Retinal pigment epithelial cell (primary cell): ENCODE measurements around the gene KRT3.

ENCODE experiments used
- DNase-seq: peaks from one replicate; pipeline ENCODE4 v3.0.0-alpha.2; 2010; ENCODE audit warnings: low read depth
- H3K4me3 ChIP-seq: 2 replicates; pipeline ENCODE4 v1.5.1; 2011; ENCODE audit warnings: mild to moderate bottlenecking, low read length, control low read depth, moderate library complexity
- TF ChIP-seq, protein P1 (sequence below): conservative IDR thresholded peaks from 2 replicates; pipeline ENCODE4 v1.5.1; 2011; ENCODE audit warnings: low read depth, low read length, control low read depth, inconsistent platforms

The KRT3 gene

DNA sequence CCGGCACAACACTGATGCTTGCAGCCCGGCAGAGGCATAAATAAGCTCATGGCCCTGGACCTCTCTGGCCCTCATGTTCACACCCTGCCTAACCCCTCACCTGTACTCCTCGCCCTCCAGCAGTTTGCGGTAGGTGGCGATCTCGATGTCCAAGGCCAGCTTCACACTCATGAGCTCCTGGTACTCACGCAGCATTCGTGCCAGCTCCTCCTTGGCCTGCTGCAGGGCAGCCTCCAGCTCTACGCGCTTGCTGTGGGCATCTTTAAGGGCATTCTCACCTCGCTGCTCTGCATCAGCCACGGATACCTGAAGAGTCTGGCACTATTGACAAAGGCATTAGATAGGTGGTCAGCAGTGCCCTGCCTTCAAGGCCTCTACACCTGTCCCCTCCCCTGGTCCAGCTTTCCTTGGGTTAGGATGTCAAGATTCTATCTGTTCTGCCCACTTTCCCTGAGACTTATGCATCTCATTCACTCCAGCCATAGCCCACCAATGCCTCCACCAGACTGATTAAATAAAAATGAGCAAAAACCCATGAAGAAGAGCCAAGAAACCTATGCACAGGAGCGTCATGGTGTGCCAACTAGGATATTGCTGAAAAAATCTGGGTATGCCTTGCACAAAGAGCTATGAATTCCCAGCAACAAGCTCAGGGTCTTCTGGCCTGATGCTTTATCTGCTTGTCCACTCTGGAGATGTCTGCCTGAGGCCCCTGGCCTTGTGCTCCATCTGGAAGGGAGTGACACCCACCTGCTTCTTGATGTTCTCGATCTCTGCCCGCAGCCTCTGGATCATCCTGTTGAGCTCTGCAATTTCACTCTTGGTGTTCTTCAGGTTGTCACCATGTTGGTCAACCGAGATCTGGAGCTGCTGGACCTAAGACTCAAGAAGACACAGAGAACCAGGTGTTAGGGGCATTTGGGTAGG is 11.9 kb upstream of the KRT3 start:
- DNase-seq, result no peak
- TF ChIP-seq, protein P1, sequence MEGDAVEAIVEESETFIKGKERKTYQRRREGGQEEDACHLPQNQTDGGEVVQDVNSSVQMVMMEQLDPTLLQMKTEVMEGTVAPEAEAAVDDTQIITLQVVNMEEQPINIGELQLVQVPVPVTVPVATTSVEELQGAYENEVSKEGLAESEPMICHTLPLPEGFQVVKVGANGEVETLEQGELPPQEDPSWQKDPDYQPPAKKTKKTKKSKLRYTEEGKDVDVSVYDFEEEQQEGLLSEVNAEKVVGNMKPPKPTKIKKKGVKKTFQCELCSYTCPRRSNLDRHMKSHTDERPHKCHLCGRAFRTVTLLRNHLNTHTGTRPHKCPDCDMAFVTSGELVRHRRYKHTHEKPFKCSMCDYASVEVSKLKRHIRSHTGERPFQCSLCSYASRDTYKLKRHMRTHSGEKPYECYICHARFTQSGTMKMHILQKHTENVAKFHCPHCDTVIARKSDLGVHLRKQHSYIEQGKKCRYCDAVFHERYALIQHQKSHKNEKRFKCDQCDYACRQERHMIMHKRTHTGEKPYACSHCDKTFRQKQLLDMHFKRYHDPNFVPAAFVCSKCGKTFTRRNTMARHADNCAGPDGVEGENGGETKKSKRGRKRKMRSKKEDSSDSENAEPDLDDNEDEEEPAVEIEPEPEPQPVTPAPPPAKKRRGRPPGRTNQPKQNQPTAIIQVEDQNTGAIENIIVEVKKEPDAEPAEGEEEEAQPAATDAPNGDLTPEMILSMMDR, result no peak

DNA sequence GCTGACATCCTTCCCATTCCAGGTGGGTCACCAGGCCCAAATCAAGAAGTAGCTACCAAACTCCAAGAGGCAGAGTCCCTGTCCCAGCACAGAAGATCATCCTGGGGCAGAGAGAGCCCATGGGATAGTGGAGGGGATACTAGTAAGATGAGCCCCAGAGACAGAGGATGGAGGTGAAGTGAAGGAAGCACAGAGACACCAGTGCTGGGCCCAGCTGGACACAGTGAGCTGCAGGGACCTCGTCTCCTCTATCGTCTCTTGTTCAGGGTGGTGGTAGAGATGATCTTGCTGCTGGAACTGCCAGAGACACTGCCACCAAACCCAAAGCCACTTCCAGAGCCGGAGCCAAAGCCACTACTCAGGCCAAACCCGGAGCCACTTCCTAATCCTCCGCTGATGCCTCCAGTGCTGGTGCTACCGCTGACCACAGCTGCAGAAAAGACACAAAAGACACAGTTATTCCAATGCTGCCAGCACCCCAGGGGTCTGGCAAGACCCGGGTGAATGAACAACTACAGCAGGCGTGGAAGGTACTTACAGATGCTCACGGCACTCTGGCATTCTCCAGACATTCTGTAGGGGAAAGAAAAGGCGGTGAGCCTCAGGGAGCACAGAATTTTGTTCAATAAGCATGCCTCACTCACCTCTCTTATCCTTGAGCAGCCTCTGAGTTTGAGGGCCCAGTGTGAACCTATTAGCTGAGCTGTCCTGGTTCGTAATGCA is 11.1 kb upstream of the KRT3 start:
- no peak for DNase-seq
- TF ChIP-seq, protein P1, result no peak

More for the DNA sequence above, 11.9 kb upstream of the KRT3 start:
- no peak overlapping the region for H3K4me3 ChIP-seq

DNA sequence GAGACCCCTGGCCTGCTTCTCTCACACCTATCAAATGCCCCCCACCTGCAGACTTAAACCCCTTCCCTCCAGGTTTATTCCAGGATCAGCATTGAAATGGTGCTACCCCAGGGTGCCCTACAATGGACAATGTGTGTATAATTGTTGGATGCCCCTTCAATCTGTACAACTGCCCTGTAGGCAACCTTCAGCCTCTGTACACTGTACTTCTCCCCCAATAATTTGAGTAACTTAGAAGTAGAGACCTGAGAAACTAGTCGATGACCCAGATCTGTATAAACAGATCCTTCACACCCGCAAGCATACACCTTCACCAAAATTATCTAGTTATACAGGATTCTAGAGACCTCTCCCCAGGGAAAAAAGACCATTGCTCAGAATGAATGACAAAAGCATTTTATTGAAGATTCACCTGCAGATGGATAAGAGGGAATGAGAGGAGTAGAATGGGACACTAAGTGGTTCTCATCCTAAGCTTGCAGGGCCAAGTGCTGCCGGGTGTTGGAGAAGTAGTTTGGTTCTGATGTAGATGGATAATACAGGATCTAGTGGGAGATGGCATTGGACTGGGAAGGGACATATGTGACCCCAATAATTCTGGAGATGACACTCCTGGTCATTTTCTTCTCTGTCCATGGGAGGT is 10.4 kb upstream of the KRT3 start:
- DNase-seq, result no peak
- no peak overlapping the region for H3K4me3 ChIP-seq
- TF ChIP-seq, protein P1, result no peak

More for the DNA sequence above, 11.1 kb upstream of the KRT3 start:
- no peak overlapping the region for H3K4me3 ChIP-seq

DNA sequence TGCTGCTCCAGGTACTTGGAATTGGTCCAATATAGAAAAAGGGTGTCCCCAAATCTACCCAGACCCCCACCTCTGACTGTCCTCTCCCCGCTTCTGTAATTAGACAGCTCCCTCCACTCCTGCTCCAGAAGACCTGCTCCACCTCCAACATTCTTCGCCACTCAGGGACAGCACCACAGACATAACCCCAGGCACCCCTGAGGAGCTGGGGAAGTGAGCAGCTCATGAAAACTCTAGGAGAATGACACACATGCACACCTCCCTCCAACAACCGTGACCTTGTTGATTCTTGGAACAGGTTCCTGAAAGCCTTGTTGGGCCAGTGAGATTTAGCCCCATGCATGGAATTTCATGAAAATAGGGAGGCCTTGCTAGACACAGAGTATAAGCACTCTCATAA is 9.8 kb upstream of the KRT3 start:
- H3K4me3 ChIP-seq, result no peak overlapping the region
- no peak for DNase-seq
- TF ChIP-seq, protein P1, result no peak

DNA sequence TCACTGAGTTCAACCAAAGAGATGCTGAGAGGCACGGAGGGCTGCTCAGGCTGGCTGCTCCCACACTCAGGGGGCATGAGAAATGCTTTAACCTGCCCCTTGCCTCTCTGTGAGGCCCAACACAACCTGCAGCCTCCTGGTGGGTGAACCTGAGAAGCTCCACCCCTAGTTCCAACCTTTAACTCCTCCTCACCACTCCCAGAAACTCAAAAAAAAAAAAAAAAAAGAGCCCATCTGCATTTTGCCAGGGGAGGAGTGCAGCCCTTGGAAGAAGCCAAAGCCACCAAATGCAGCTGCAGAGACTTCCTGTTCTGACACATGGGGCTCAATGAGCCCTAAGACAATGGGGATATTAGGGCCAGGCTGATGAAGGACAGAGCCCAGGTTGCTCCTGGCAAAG is 9.1 kb upstream of the KRT3 start:
- no peak overlapping the region for H3K4me3 ChIP-seq
- TF ChIP-seq, protein P1, result no peak
- DNase-seq, result no peak

DNA sequence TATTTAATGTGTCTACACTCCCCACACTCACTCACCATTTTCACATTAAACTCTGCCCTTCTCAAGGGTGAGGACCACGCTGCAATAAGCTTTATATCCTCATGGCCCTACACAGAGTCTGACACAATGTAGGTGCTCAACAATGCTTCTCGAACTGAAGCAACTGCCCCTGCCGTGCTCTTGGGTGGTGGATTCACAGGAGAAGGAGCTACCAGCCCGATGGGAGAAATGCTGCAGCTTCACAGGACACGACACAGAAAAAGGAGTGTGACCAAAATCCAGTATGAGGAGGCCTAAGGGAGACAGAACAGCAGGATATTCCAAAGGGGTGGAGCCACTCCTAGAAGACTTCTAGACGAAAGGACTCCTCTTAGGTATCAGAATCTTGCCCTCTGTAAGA is 6.5 kb upstream of the KRT3 start:
- TF ChIP-seq, protein P1, result no peak

More for the DNA sequence above, 6.5 kb upstream of the KRT3 start:
- H3K4me3 ChIP-seq, result no peak overlapping the region
- DNase-seq, result no peak
